ENCODE results near the gene CATSPER1. TPM values are rescaled to one million over a fixed set of nuclear protein-coding genes. Genes with fewer than 3 reads are reported as not detected.
"Not testable (repeated sequence)": the region's sequence is repeated elsewhere in the genome, so short reads cannot be mapped to it uniquely, and the experiment has no call there.

Gene CATSPER1
- total and polyA plus RNA-seq, 4 donors, result 0.10 TPM; not detected in 3

- WGBS (ENCODE audit: insufficient coverage), result 87% methylated on average over 6 of the region's 6 CpGs
- H3K4me1 ChIP-seq (ENCODE audit: control insufficient read depth, insufficient read depth, low read length), result no peaks in the 10 kb centered on the region
- peaks cover 32% of the 10 kb centered on the region for H3K27me3 ChIP-seq (ENCODE audit: control insufficient read depth, insufficient read depth, low read length)
- no peak overlapping the region for H3K27ac ChIP-seq (ENCODE audit: low read depth, low read length)
- H3K4me3 ChIP-seq (ENCODE audit: low read depth, low read length), result no peak overlapping the region
- H3K36me3 ChIP-seq (ENCODE audit: control insufficient read depth, insufficient read depth, low read length), result no peaks in the 10 kb centered on the region
- DNase-seq (ENCODE audit: low read depth in 4 of 6, low spot score in 6 of 6), result no peak
- H3K9me3 ChIP-seq (ENCODE audit: control insufficient read depth, insufficient read depth, low read length), result no peaks in the 10 kb centered on the region
Observed at GRCh38 chr11:66014804-66015453, 11.3 kb downstream of the CATSPER1 start.

GRCh38 chr11:66013762-66014100 lies 12.5 kb downstream of the CATSPER1 start:
- H3K4me3 ChIP-seq (ENCODE audit: low read depth, low read length), result no peak overlapping the region
- no peaks in the 10 kb centered on the region for H3K4me1 ChIP-seq (ENCODE audit: control insufficient read depth, insufficient read depth, low read length)
- peaks cover 32% of the 10 kb centered on the region for H3K27me3 ChIP-seq (ENCODE audit: control insufficient read depth, insufficient read depth, low read length)
- no peaks in the 10 kb centered on the region for H3K9me3 ChIP-seq (ENCODE audit: control insufficient read depth, insufficient read depth, low read length)
- DNase-seq (ENCODE audit: low read depth in 4 of 6, low spot score in 6 of 6), result no peak
- no peaks in the 10 kb centered on the region for H3K36me3 ChIP-seq (ENCODE audit: control insufficient read depth, insufficient read depth, low read length)
- no peak overlapping the region for H3K27ac ChIP-seq (ENCODE audit: low read depth, low read length)
- WGBS (ENCODE audit: insufficient coverage), result 79% methylated on average over 5 of the region's 7 CpGs

- Histone ChIP-seq H3K27me3 (ENCODE audit: control insufficient read depth, insufficient read depth, low read length) (peaks cover 32% of the 10 kb centered on the region), H3K27ac (ENCODE audit: low read depth, low read length) (no peak overlapping the region), H3K4me3 (ENCODE audit: low read depth, low read length) (no peak overlapping the region), H3K4me1 (ENCODE audit: control insufficient read depth, insufficient read depth, low read length) (no peaks in the 10 kb centered on the region), H3K36me3 (ENCODE audit: control insufficient read depth, insufficient read depth, low read length) (no peaks in the 10 kb centered on the region), H3K9me3 (ENCODE audit: control insufficient read depth, insufficient read depth, low read length) (no peaks in the 10 kb centered on the region)
- no peak for DNase-seq (ENCODE audit: low read depth in 4 of 6, low spot score in 6 of 6)
- 76% methylated on average over 11 of the region's 12 CpGs for WGBS (ENCODE audit: insufficient coverage)
Observed at GRCh38 chr11:66012946-66013761, 13.1 kb downstream of the CATSPER1 start.

- H3K27me3 ChIP-seq (ENCODE audit: control insufficient read depth, insufficient read depth, low read length), result peaks cover 32% of the 10 kb centered on the region
- H3K36me3 ChIP-seq (ENCODE audit: control insufficient read depth, insufficient read depth, low read length), result no peaks in the 10 kb centered on the region
- H3K9me3 ChIP-seq (ENCODE audit: control insufficient read depth, insufficient read depth, low read length), result no peaks in the 10 kb centered on the region
- no peaks in the 10 kb centered on the region for H3K4me1 ChIP-seq (ENCODE audit: control insufficient read depth, insufficient read depth, low read length)
- no peak overlapping the region for H3K4me3 ChIP-seq (ENCODE audit: low read depth, low read length)
- WGBS (ENCODE audit: insufficient coverage), result 55% methylated on average over 7 of the region's 12 CpGs
- no peak overlapping the region for H3K27ac ChIP-seq (ENCODE audit: low read depth, low read length)
- DNase-seq (ENCODE audit: low read depth in 4 of 6, low spot score in 6 of 6), result no peak
Observed at GRCh38 chr11:66012371-66012945, 13.8 kb downstream of the CATSPER1 start.

- Histone ChIP-seq H3K4me3 (ENCODE audit: low read depth, low read length) (no peak within 1 kb of the TSS), H3K27me3 (ENCODE audit: control insufficient read depth, insufficient read depth, low read length) (peaks cover 32% of the 10 kb centered on the region), H3K27ac (ENCODE audit: low read depth, low read length) (no peak within 1 kb of the TSS), H3K9me3 (ENCODE audit: control insufficient read depth, insufficient read depth, low read length) (no peaks in the 10 kb centered on the region), H3K36me3 (ENCODE audit: control insufficient read depth, insufficient read depth, low read length) (peaks cover 4% of the 10 kb centered on the region), H3K4me1 (ENCODE audit: control insufficient read depth, insufficient read depth, low read length) (no peaks in the 10 kb centered on the region)
- no peak for DNase-seq (ENCODE audit: low read depth in 4 of 6, low spot score in 6 of 6)
- 7% methylated on average over 53 of the region's 61 CpGs for WGBS (ENCODE audit: insufficient coverage)
Observed at GRCh38 chr11:66011785-66012303, 14.4 kb downstream of the CATSPER1 start, which contains the start of gene CST6. Gene CST6, plus strand, starts transcription at chr11:66012008. Its CDS starts 37 bp downstream, at chr11:66012045.

- Histone ChIP-seq H3K4me3 (ENCODE audit: low read depth, low read length) (no peak overlapping the region), H3K9me3 (ENCODE audit: control insufficient read depth, insufficient read depth, low read length) (no peaks in the 10 kb centered on the region), H3K27me3 (ENCODE audit: control insufficient read depth, insufficient read depth, low read length) (peaks cover 32% of the 10 kb centered on the region), H3K27ac (ENCODE audit: low read depth, low read length) (no peak overlapping the region), H3K36me3 (ENCODE audit: control insufficient read depth, insufficient read depth, low read length) (peaks cover 9% of the 10 kb centered on the region), H3K4me1 (ENCODE audit: control insufficient read depth, insufficient read depth, low read length) (no peaks in the 10 kb centered on the region)
- no peak for DNase-seq (ENCODE audit: low read depth in 4 of 6, low spot score in 6 of 6)
- WGBS (ENCODE audit: insufficient coverage), result 63% methylated on average over 12 of the region's 14 CpGs
Observed at GRCh38 chr11:66011239-66011784, 15.0 kb downstream of the CATSPER1 start.

GRCh38 chr11:66010036-66010435 lies 16.2 kb downstream of the CATSPER1 start:
- Histone ChIP-seq H3K36me3 (ENCODE audit: control insufficient read depth, insufficient read depth, low read length) (peaks cover 13% of the 10 kb centered on the region), H3K27me3 (ENCODE audit: control insufficient read depth, insufficient read depth, low read length) (peaks cover 32% of the 10 kb centered on the region)
- DNase-seq (ENCODE audit: low read depth in 4 of 6, low spot score in 6 of 6); H3K27ac ChIP-seq (ENCODE audit: low read depth, low read length); H3K4me1 ChIP-seq (ENCODE audit: control insufficient read depth, insufficient read depth, low read length); H3K9me3 ChIP-seq (ENCODE audit: control insufficient read depth, insufficient read depth, low read length); H3K4me3 ChIP-seq (ENCODE audit: low read depth, low read length): not testable (repeated sequence)
- WGBS (ENCODE audit: insufficient coverage), result 69% methylated on average over 4 of the region's 4 CpGs

- Histone ChIP-seq H3K36me3 (ENCODE audit: control insufficient read depth, insufficient read depth, low read length) (peaks cover 27% of the 10 kb centered on the region), H3K27me3 (ENCODE audit: control insufficient read depth, insufficient read depth, low read length) (peaks cover 28% of the 10 kb centered on the region), H3K4me3 (ENCODE audit: low read depth, low read length) (no peak overlapping the region), H3K9me3 (ENCODE audit: control insufficient read depth, insufficient read depth, low read length) (no peaks in the 10 kb centered on the region), H3K27ac (ENCODE audit: low read depth, low read length) (no peak overlapping the region), H3K4me1 (ENCODE audit: control insufficient read depth, insufficient read depth, low read length) (peaks cover 4% of the 10 kb centered on the region)
- 46% methylated on average over 7 of the region's 10 CpGs for WGBS (ENCODE audit: insufficient coverage)
- DNase-seq (ENCODE audit: low read depth in 4 of 6, low spot score in 6 of 6), result no peak
Observed at GRCh38 chr11:66008468-66009101, 17.7 kb downstream of the CATSPER1 start.

GRCh38 chr11:66008095-66008467 lies 18.2 kb downstream of the CATSPER1 start:
- no peak overlapping the region for H3K27ac ChIP-seq (ENCODE audit: low read depth, low read length)
- H3K36me3 ChIP-seq (ENCODE audit: control insufficient read depth, insufficient read depth, low read length), result peaks cover 31% of the 10 kb centered on the region
- no peak for DNase-seq (ENCODE audit: low read depth in 4 of 6, low spot score in 6 of 6)
- H3K27me3 ChIP-seq (ENCODE audit: control insufficient read depth, insufficient read depth, low read length), result peaks cover 23% of the 10 kb centered on the region
- no peaks in the 10 kb centered on the region for H3K9me3 ChIP-seq (ENCODE audit: control insufficient read depth, insufficient read depth, low read length)
- WGBS (ENCODE audit: insufficient coverage), result no CpG with 5 or more reads among the region's 2 CpGs
- no peak overlapping the region for H3K4me3 ChIP-seq (ENCODE audit: low read depth, low read length)
- H3K4me1 ChIP-seq (ENCODE audit: control insufficient read depth, insufficient read depth, low read length), result peaks cover 9% of the 10 kb centered on the region

All from spinal cord (tissue), 10 donors.